GM19328 (cell line): Measurements from ENCODE around the gene KRT36.

Experiments
- ATAC-seq: cut with Tn5 transposase; IDR thresholded peaks from one replicate; pipeline ENCODE4 v1.9.1; 2021; ENCODE audit warnings: mild to moderate bottlenecking, moderate library complexity; ENCODE audit not compliant: unreplicated experiment

The KRT36 gene

GRCh38 chr17:41522301-41523224, 32.9 kb upstream of the KRT36 start:
- ATAC-seq: no peak

GRCh38 chr17:41521574-41522261, 32.0 kb upstream of the KRT36 start:
- ATAC-seq: no peak

- ATAC-seq: no peak
Observed at GRCh38 chr17:41520821-41521521, 31.3 kb upstream of the KRT36 start.

- ATAC-seq: no peak
Observed at GRCh38 chr17:41519501-41520224, 30.0 kb upstream of the KRT36 start.

- ATAC-seq: no peak
Observed at GRCh38 chr17:41518789-41519449, 29.2 kb upstream of the KRT36 start, which contains the start of gene KRT15. Gene KRT15, minus strand, starts transcription at chr17:41518890. Its CDS starts 63 bp downstream, at chr17:41518827.

GRCh38 chr17:41518031-41518430, 28.3 kb upstream of the KRT36 start:
- no peak for ATAC-seq

- ATAC-seq: no peak
Observed at GRCh38 chr17:41516830-41517283, 27.1 kb upstream of the KRT36 start.

GRCh38 chr17:41516147-41516829, 26.6 kb upstream of the KRT36 start:
- ATAC-seq: no peak

- no peak for ATAC-seq
Observed at GRCh38 chr17:41513168-41513547, 23.4 kb upstream of the KRT36 start.

- ATAC-seq: no peak
Observed at GRCh38 chr17:41512546-41513167, 22.9 kb upstream of the KRT36 start.

GRCh38 chr17:41511716-41512115, 22.0 kb upstream of the KRT36 start:
- no peak for ATAC-seq

GRCh38 chr17:41511116-41511515, 21.4 kb upstream of the KRT36 start:
- ATAC-seq: no peak

- ATAC-seq: no peak
Observed at GRCh38 chr17:41510251-41511065, 20.7 kb upstream of the KRT36 start.

GRCh38 chr17:41507315-41507880, 17.7 kb upstream of the KRT36 start:
- ATAC-seq: no peak

GRCh38 chr17:41505809-41506767, 16.4 kb upstream of the KRT36 start:
- no peak for ATAC-seq

- no peak for ATAC-seq
Observed at GRCh38 chr17:41505007-41505808, 15.5 kb upstream of the KRT36 start, which contains the start of gene KRT13. Gene KRT13, minus strand, starts transcription at chr17:41505612. Its CDS starts 62 bp downstream, at chr17:41505550.
